HepG2 (cell line): ENCODE data around the gene FAM219A. TPM values are rescaled to one million over a fixed set of nuclear protein-coding genes. Genes with fewer than 3 reads are reported as not detected.

Experiments
- ATAC-seq: fragments of 200-7000 bp; cut with Tn5 transposase; 3 replicates; pipeline ENCODE4 v1.9.1; 2020; ENCODE audit warnings: mild to moderate bottlenecking, moderate library complexity
- BruUV-seq: library from RNA; stranded (reverse); fragments of 400-500 nt; replicated peaks from 2 replicates; lab custom pipeline; 2021; lab: Mats Ljungman, UMichigan
- CTCF ChIA-PET: fragments of 300-600 bp; formaldehyde crosslinking; extraction: SDS; loops from one replicate; lab custom pipeline; 2021; ENCODE audit warnings: low total read pairs, inconsistent platforms, low intra/inter-chr PET ratio; lab: Yijun Ruan, JAX
- POLR2A ChIA-PET: fragments of 350-600 bp; sonication (Branson Sonifier 250); formaldehyde crosslinking; loops from one replicate; lab custom pipeline; 2020; ENCODE audit warnings: antibody characterized with exemption, inconsistent platforms; lab: Yijun Ruan, JAX
- DNase-seq: peaks from one replicate; pipeline ENCODE4 v3.0.0-alpha.2; 2015; ENCODE audit warnings: low spot score
- FAIRE-seq: peaks from 3 replicates; lab custom pipeline; 2011; peaks lifted over from hg19 to GRCh38; lab: Jason Lieb, UNC
- H2AFZ ChIP-seq: one replicate; pipeline ENCODE4 v1.6.1; 2011; ENCODE audit warnings: low read length, inconsistent platforms
- H3K27ac ChIP-seq: fragments of 300-600 bp; 3 replicates; pipeline ENCODE4 v1.8.0; 2011; ENCODE audit warnings: mixed run types, mild to moderate bottlenecking, mixed read lengths, low read length, inconsistent platforms; ENCODE audit not compliant: insufficient read depth; ENCODE audit errors: extremely low read length
- H3K27me3 ChIP-seq, 2 experiments: fragments of 200-600 bp in 1 of 2; 2 replicates in 1 of 2; 3 replicates in 1 of 2; pipeline versions ENCODE4 v1.6.0 to v1.8.0; 2011; ENCODE audit warnings: low read length in 2 of 2, mild to moderate bottlenecking in 2 of 2, moderate library complexity in 2 of 2, inconsistent platforms in 1 of 2; ENCODE audit not compliant: insufficient read depth in 2 of 2, control insufficient read depth in 1 of 2
- H3K36me3 ChIP-seq, 2 experiments: fragments of 200-600 bp in 1 of 2; replicated peaks in 1 of 2; 2 replicates in 1 of 2; 3 replicates in 1 of 2; pipeline versions ENCODE4 v1.5.1 to v1.8.0; 2011; ENCODE audit warnings: low read length in 2 of 2, inconsistent platforms in 1 of 2; ENCODE audit not compliant: insufficient read depth in 2 of 2, control insufficient read depth in 1 of 2
- H3K4me1 ChIP-seq: 2 replicates; pipeline ENCODE4 v1.5.1; 2012; ENCODE audit warnings: low read length, inconsistent platforms; ENCODE audit not compliant: insufficient read depth
- H3K4me2 ChIP-seq: 2 replicates; pipeline ENCODE4 v1.6.0; 2011; ENCODE audit warnings: low read depth, low read length, inconsistent platforms
- H3K4me3 ChIP-seq, 3 experiments: fragments of 200-600 bp in 1 of 3; sonication (generic), shearing (Covaris generic) in 1 of 3; replicated peaks in 1 of 3; 2 replicates each; pipeline ENCODE4 v1.5.1; 2011 to 2016; ENCODE audit warnings: low read length in 3 of 3, inconsistent platforms in 2 of 3, low read depth in 2 of 3, mild to moderate bottlenecking in 2 of 3, control low read depth in 1 of 3, mixed read lengths in 1 of 3; ENCODE audit not compliant: insufficient read depth in 1 of 3
- H3K79me2 ChIP-seq: one replicate; pipeline ENCODE4 v1.6.1; 2011; ENCODE audit warnings: low read length, inconsistent platforms; ENCODE audit not compliant: insufficient read depth
- H3K9ac ChIP-seq: 2 replicates; pipeline ENCODE4 v1.6.0; 2011; ENCODE audit warnings: mild to moderate bottlenecking, low read depth, low read length, inconsistent platforms; ENCODE audit not compliant: insufficient read depth
- H3K9me3 ChIP-seq: 2 replicates; pipeline ENCODE4 v1.5.1; 2012; ENCODE audit warnings: mild to moderate bottlenecking, low read length
- H4K20me1 ChIP-seq: 2 replicates; pipeline ENCODE4 v1.6.0; 2011; ENCODE audit warnings: inconsistent platforms, mild to moderate bottlenecking, low read length, moderate library complexity; ENCODE audit not compliant: insufficient read depth
- RAD21 ChIP-seq: fragments of 450-650 bp; formaldehyde crosslinking; IDR thresholded peaks from 2 replicates; pipeline ENCODE4 v1.5.0; 2020; ENCODE audit warnings: mild to moderate bottlenecking
- SNAI1 ChIP-seq: sonication (generic); formaldehyde crosslinking; IDR thresholded peaks from 2 replicates; pipeline ENCODE4 v1.5.0; 2020; ENCODE audit warnings: mild to moderate bottlenecking, missing genetic modification reagents, borderline replicate concordance
- SP2 ChIP-seq: sonication (generic); formaldehyde crosslinking; IDR thresholded peaks from 2 replicates; pipeline ENCODE4 v1.5.1; 2020; ENCODE audit warnings: mild to moderate bottlenecking, missing genetic modification reagents
- WGBS: methylation state at CpG from one replicate; pipeline ENCODE4 v1.1.6; 2017; ENCODE audit warnings: low lambda C conversion rate; 5-methylcytosine and 5-hydroxymethylcytosine counted together
- in situ Hi-C: cut with HindIII; loops from 2 replicates; pipeline ENCODE4 v1.10.0; 2017; ENCODE audit warnings: low pct_unique_long_range_greater_than_20kb; ENCODE audit not compliant: extremely low pct_ligation_motif_present
- intact Hi-C: fragments of 100-400 bp; cut with micrococcal nuclease; formaldehyde crosslinking; loops from one replicate; pipeline ENCODE4 v1.10.0; 2022; ENCODE audit not compliant: unreplicated experiment
- polyA plus RNA-seq, 8 experiments: library from polyadenylated mRNA; depleted of rRNA in 3 of 8; stranded (reverse) in 7 of 8; unstranded in 1 of 8; fragments of >200 nt; fragmentation: Illumina TruSeq in 4 of 8; extraction: Trizol in 4 of 8; gene quantifications; 2 replicates each; pipeline versions ENCODE4 v1.2.1 to v1.2.3, GENCODE V29; 2011 to 2016; ENCODE audit warnings: low read depth in 4 of 8, missing spikeins in 1 of 8, mixed read lengths in 1 of 8; ENCODE audit not compliant: insufficient read depth in 1 of 8
- total RNA-seq, 5 experiments: library from RNA; depleted of rRNA; stranded (reverse); fragments of >200 nt; fragmentation: Illumina TruSeq; extraction: Trizol; gene quantifications; 2 replicates each; pipeline ENCODE4 v1.2.3, GENCODE V29; 2016; ENCODE audit warnings: low read depth in 1 of 5
- TF ChIP-seq, protein P1 (sequence below): sonication (generic); formaldehyde crosslinking; IDR thresholded peaks from 2 replicates; pipeline ENCODE4 v1.5.1; 2020; ENCODE audit warnings: missing genetic modification reagents, mild to moderate bottlenecking, borderline replicate concordance
- TF ChIP-seq, protein P2 (sequence below): sonication (generic); formaldehyde crosslinking; IDR thresholded peaks from 2 replicates; pipeline ENCODE4 v1.8.0; 2023; ENCODE audit warnings: mild to moderate bottlenecking, missing genetic modification reagents
- TF ChIP-seq, protein P3 (sequence below): sonication (generic); formaldehyde crosslinking; IDR thresholded peaks from 2 replicates; pipeline ENCODE4 v1.4.0; 2020; ENCODE audit warnings: missing genetic modification reagents
- TF ChIP-seq, protein P4 (sequence below): sonication (generic); formaldehyde crosslinking; IDR thresholded peaks from 2 replicates; pipeline ENCODE4 v1.8.0; 2022; ENCODE audit warnings: low read depth, missing genetic modification reagents

Gene FAM219A
- total and polyA plus RNA-seq, 2 of the 13 experiments (the other 11 are each of a cell fraction or from before 2014, with no cell fraction given): 3.9 to 6.4 TPM

- H2AFZ ChIP-seq: no peak overlapping the region
- DNase-seq: no peak
- H3K79me2 ChIP-seq: peaks cover 2% of the 10 kb centered on the region
Measured at GRCh38 chr9:34451545-34451944, 6.8 kb downstream of the FAM219A start.

More at GRCh38 chr9:34451545-34451944, 6.8 kb downstream of the FAM219A start:
- POLR2A ChIA-PET: no interaction called here
- FAIRE-seq (no peak), ATAC-seq (no peak)
- Histone ChIP-seq H3K27me3 (no peaks in the 10 kb centered on the region), H3K27ac (no peak overlapping the region), H3K9ac (no peak overlapping the region), H3K4me2 (no peak overlapping the region), H3K9me3 (no peaks in the 10 kb centered on the region), H4K20me1 (0 out of 2 replicates have a peak, but pooled peaks cover 2% of the 10 kb centered on the region), H3K4me1 (peaks cover 3% of the 10 kb centered on the region), H3K4me3 (no peak overlapping the region), H3K36me3 (no peaks in the 10 kb centered on the region)
- 78% methylated on average over 3 of the region's 3 CpGs for WGBS
- BruUV-seq: no TSS peak
- intact Hi-C loops (no loop called here), in situ Hi-C loops (no loop called here)
- CTCF ChIA-PET: no interaction called here
- TF ChIP-seq SP2 (CRISPR knock-in tag) (no peak), RAD21 (CRISPR knock-in tag) (no peak), SNAI1 (CRISPR knock-in tag) (no peak)
- TF ChIP-seq, protein P1, sequence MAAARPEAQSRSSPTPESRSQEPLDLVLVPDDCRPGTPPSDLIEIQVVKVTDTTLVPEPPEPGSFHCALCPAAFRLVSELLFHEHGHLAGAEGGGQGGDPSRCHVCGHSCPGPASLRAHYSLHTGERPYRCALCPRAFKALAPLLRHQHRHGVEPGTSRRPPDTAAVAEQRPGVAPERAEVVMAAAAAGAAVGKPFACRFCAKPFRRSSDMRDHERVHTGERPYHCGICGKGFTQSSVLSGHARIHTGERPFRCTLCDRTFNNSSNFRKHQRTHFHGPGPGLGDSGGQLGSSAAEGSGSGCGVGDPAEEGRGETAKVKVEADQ (CRISPR knock-in tag): no peak
- TF ChIP-seq, protein P2, sequence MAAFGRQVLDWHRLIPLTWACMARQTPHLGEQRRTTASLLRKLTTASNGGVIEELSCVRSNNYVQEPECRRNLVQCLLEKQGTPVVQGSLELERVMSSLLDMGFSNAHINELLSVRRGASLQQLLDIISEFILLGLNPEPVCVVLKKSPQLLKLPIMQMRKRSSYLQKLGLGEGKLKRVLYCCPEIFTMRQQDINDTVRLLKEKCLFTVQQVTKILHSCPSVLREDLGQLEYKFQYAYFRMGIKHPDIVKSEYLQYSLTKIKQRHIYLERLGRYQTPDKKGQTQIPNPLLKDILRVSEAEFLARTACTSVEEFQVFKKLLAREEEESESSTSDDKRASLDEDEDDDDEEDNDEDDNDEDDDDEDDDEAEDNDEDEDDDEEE (CRISPR knock-in tag): no peak
- TF ChIP-seq, protein P3, sequence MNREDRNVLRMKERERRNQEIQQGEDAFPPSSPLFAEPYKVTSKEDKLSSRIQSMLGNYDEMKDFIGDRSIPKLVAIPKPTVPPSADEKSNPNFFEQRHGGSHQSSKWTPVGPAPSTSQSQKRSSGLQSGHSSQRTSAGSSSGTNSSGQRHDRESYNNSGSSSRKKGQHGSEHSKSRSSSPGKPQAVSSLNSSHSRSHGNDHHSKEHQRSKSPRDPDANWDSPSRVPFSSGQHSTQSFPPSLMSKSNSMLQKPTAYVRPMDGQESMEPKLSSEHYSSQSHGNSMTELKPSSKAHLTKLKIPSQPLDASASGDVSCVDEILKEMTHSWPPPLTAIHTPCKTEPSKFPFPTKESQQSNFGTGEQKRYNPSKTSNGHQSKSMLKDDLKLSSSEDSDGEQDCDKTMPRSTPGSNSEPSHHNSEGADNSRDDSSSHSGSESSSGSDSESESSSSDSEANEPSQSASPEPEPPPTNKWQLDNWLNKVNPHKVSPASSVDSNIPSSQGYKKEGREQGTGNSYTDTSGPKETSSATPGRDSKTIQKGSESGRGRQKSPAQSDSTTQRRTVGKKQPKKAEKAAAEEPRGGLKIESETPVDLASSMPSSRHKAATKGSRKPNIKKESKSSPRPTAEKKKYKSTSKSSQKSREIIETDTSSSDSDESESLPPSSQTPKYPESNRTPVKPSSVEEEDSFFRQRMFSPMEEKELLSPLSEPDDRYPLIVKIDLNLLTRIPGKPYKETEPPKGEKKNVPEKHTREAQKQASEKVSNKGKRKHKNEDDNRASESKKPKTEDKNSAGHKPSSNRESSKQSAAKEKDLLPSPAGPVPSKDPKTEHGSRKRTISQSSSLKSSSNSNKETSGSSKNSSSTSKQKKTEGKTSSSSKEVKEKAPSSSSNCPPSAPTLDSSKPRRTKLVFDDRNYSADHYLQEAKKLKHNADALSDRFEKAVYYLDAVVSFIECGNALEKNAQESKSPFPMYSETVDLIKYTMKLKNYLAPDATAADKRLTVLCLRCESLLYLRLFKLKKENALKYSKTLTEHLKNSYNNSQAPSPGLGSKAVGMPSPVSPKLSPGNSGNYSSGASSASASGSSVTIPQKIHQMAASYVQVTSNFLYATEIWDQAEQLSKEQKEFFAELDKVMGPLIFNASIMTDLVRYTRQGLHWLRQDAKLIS (CRISPR knock-in tag): no peak
- TF ChIP-seq, protein P4, sequence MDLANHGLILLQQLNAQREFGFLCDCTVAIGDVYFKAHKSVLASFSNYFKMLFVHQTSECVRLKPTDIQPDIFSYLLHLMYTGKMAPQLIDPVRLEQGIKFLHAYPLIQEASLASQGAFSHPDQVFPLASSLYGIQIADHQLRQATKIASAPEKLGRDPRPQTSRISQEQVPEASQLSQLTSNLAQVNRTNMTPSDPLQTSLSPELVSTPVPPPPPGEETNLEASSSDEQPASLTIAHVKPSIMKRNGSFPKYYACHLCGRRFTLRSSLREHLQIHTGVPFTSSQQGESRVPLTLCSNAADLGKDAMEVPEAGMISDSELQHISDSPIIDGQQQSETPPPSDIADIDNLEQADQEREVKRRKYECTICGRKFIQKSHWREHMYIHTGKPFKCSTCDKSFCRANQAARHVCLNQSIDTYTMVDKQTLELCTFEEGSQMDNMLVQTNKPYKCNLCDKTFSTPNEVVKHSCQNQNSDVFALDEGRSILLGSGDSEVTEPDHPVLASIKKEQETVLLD: no peak
